ENCODE data around the gene SGPP2. TPM values are rescaled to one million over a fixed set of nuclear protein-coding genes. Genes with fewer than 3 reads are reported as not detected.
"Not testable (repeated sequence)": the region's sequence is repeated elsewhere in the genome, so short reads cannot be mapped to it uniquely, and the experiment has no call there.

The SGPP2 gene
- total and polyA plus RNA-seq, 4 donors, result 1.7 to 8.9 (median 4.8) TPM

- Histone ChIP-seq H3K4me3 (ENCODE audit: low read depth, low read length) (no peak overlapping the region), H3K36me3 (ENCODE audit: control insufficient read depth, insufficient read depth, low read length) (no peaks in the 10 kb centered on the region), H3K9me3 (ENCODE audit: control insufficient read depth, insufficient read depth, low read length) (no peaks in the 10 kb centered on the region), H3K4me1 (ENCODE audit: control insufficient read depth, insufficient read depth, low read length) (no peaks in the 10 kb centered on the region), H3K27me3 (ENCODE audit: control insufficient read depth, insufficient read depth, low read length) (no peaks in the 10 kb centered on the region), H3K27ac (ENCODE audit: low read depth, low read length) (no peak overlapping the region)
- WGBS (ENCODE audit: insufficient coverage), result 75% methylated on average over 4 of the region's 8 CpGs
- DNase-seq (ENCODE audit: low read depth in 4 of 6, low spot score in 6 of 6), result no peak
These were observed 20.0 kb upstream of the SGPP2 start for GRCh38 chr2:222404151-222404905.

DNA sequence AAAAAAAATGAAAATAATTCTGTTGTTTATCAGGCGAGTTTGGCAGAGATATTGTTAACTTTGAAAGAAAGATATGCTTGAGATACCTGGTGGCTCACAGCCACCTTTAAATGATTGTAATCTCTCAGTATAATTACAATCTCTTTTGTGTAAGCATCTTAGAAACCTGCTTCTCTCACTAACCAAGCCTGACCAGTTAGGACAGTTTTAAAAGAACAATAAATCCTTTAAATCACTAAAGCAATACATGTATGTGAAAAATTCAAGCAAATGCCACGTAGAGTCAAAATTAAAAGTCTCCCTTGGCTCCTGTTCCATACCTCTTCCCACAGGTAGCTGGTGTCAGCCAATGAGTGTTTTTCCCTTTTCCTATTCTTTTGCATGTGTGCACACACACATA is 15.7 kb upstream of the SGPP2 start:
- no peak overlapping the region for H3K4me3 ChIP-seq (ENCODE audit: low read depth, low read length)
- WGBS (ENCODE audit: insufficient coverage), result 80% methylated on average over 1 of the region's 2 CpGs
- no peaks in the 10 kb centered on the region for H3K4me1 ChIP-seq (ENCODE audit: control insufficient read depth, insufficient read depth, low read length)
- no peak for DNase-seq (ENCODE audit: low read depth in 4 of 6, low spot score in 6 of 6)
- no peak overlapping the region for H3K27ac ChIP-seq (ENCODE audit: low read depth, low read length)
- H3K9me3 ChIP-seq (ENCODE audit: control insufficient read depth, insufficient read depth, low read length), result peaks cover 4% of the 10 kb centered on the region
- no peaks in the 10 kb centered on the region for H3K36me3 ChIP-seq (ENCODE audit: control insufficient read depth, insufficient read depth, low read length)
- no peaks in the 10 kb centered on the region for H3K27me3 ChIP-seq (ENCODE audit: control insufficient read depth, insufficient read depth, low read length)

DNA sequence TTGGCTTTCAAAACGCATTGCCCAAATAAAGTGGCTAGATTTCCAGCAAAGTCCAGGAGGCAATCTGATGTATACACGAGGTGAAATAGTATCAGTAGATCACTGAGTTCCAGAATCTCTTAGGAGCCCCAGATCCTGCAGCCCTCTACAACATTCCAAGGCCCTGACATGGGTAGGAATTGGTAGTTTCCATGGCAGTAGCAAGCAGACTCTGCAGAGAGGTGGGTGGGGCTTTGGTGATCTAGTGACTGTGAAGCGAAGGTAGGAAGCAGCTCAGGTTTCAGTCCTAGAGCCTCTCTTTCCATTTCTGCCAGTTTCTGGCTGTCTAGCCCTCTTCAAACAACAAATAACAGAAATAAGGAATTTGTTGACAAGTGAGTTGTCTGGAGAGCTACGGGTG is 13.8 kb upstream of the SGPP2 start:
- Histone ChIP-seq H3K27me3 (ENCODE audit: control insufficient read depth, insufficient read depth, low read length) (no peaks in the 10 kb centered on the region), H3K36me3 (ENCODE audit: control insufficient read depth, insufficient read depth, low read length) (no peaks in the 10 kb centered on the region), H3K9me3 (ENCODE audit: control insufficient read depth, insufficient read depth, low read length) (peaks cover 7% of the 10 kb centered on the region), H3K27ac (ENCODE audit: low read depth, low read length) (no peak overlapping the region), H3K4me3 (ENCODE audit: low read depth, low read length) (no peak overlapping the region), H3K4me1 (ENCODE audit: control insufficient read depth, insufficient read depth, low read length) (no peaks in the 10 kb centered on the region)
- no CpG with 5 or more reads among the region's 4 CpGs for WGBS (ENCODE audit: insufficient coverage)
- DNase-seq (ENCODE audit: low read depth in 4 of 6, low spot score in 6 of 6), result no peak

DNA sequence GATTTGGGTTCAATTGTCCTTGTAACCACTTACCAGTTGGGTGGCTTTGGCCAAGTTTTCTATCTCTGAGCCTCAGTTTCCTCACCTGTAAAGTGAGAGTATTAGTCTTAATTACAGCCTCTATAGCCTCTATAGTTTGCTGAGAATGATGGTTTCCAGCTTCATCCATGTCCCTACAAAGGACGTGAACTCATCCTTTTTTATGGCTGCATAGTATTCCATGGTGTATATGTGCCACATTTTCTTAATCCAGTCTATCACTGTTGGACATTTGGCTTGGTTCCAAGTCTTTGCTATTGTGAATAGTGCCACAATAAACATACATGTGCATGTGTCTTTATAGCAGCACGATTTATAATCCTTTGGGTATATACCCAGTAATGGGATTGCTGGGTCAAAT is 12.0 kb upstream of the SGPP2 start:
- not testable (repeated sequence) for H3K27ac ChIP-seq (ENCODE audit: low read depth, low read length); H3K9me3 ChIP-seq (ENCODE audit: control insufficient read depth, insufficient read depth, low read length); H3K36me3 ChIP-seq (ENCODE audit: control insufficient read depth, insufficient read depth, low read length); H3K27me3 ChIP-seq (ENCODE audit: control insufficient read depth, insufficient read depth, low read length); H3K4me1 ChIP-seq (ENCODE audit: control insufficient read depth, insufficient read depth, low read length); H3K4me3 ChIP-seq (ENCODE audit: low read depth, low read length); DNase-seq (ENCODE audit: low read depth in 4 of 6, low spot score in 6 of 6)
- no CpG with 5 or more reads among the region's 2 CpGs for WGBS (ENCODE audit: insufficient coverage)

- H3K27me3 ChIP-seq (ENCODE audit: control insufficient read depth, insufficient read depth, low read length), result no peaks in the 10 kb centered on the region
These were observed 10.9 kb upstream of the SGPP2 start for GRCh38 chr2:222413295-222413911.

DNA sequence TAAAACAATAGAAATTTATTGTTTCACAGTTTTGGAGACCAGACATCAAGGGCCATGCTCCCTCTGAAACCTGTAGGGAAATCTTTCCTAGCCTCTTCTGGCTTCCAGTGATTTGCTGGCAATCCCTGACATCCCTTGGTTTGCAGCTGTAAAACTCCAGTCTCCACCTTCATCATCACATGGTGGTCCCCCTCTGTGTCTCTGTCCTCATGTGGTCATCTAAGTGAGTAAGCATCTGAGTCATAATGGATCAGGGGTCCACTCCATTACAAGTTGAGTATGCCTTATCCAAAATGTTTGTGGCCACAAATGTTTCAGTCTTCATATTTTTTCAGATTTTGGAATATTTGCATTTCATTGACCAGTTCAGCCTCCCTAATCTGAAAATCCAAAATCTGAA is 5.6 kb upstream of the SGPP2 start:
- H3K4me3 ChIP-seq (ENCODE audit: low read depth, low read length), result no peak overlapping the region
- no peak for DNase-seq (ENCODE audit: low read depth in 4 of 6, low spot score in 6 of 6)
- H3K4me1 ChIP-seq (ENCODE audit: control insufficient read depth, insufficient read depth, low read length), result peaks cover 2% of the 10 kb centered on the region
- no peaks in the 10 kb centered on the region for H3K36me3 ChIP-seq (ENCODE audit: control insufficient read depth, insufficient read depth, low read length)
- H3K27me3 ChIP-seq (ENCODE audit: control insufficient read depth, insufficient read depth, low read length), result peaks cover 14% of the 10 kb centered on the region
- peaks cover 3% of the 10 kb centered on the region for H3K9me3 ChIP-seq (ENCODE audit: control insufficient read depth, insufficient read depth, low read length)
- H3K27ac ChIP-seq (ENCODE audit: low read depth, low read length), result no peak overlapping the region

More at GRCh38 chr2:222413295-222413911, 10.9 kb upstream of the SGPP2 start:
- Histone ChIP-seq H3K27ac (ENCODE audit: low read depth, low read length) (no peak overlapping the region), H3K4me3 (ENCODE audit: low read depth, low read length) (no peak overlapping the region), H3K4me1 (ENCODE audit: control insufficient read depth, insufficient read depth, low read length) (no peaks in the 10 kb centered on the region), H3K36me3 (ENCODE audit: control insufficient read depth, insufficient read depth, low read length) (no peaks in the 10 kb centered on the region), H3K9me3 (ENCODE audit: control insufficient read depth, insufficient read depth, low read length) (peaks cover 7% of the 10 kb centered on the region)
- WGBS (ENCODE audit: insufficient coverage), result no CpG with 5 or more reads among the region's 1 CpG
- no peak for DNase-seq (ENCODE audit: low read depth in 4 of 6, low spot score in 6 of 6)

GRCh38 chr2:222420508-222420907 is 3.8 kb upstream of the SGPP2 start:
- 22% methylated on average over 1 of the region's 1 CpG for WGBS (ENCODE audit: insufficient coverage)
- no peaks in the 10 kb centered on the region for H3K36me3 ChIP-seq (ENCODE audit: control insufficient read depth, insufficient read depth, low read length)

DNA sequence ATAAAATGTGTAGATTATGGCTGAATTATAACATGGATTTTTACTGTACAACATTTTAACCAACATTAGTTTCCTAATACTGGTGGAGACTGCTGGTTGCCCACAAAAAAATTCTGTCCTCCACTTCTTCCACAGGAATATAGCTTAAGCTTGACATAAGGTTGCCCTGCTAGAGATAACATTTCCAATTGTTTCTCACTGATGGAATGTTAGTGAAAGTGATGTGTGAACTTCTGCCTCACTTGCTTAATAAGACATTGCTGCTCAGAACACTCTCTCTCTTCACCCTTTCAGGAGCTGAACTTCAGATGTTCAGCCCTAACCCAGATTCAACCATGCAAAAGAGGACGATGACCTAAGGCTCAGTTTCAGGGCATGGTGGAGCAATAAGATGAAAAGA is 2.7 kb upstream of the SGPP2 start:
- no peak overlapping the region for H3K27ac ChIP-seq (ENCODE audit: low read depth, low read length)
- peaks cover 26% of the 10 kb centered on the region for H3K27me3 ChIP-seq (ENCODE audit: control insufficient read depth, insufficient read depth, low read length)
- no peak overlapping the region for H3K4me3 ChIP-seq (ENCODE audit: low read depth, low read length)
- DNase-seq (ENCODE audit: low read depth in 4 of 6, low spot score in 6 of 6), result no peak
- H3K9me3 ChIP-seq (ENCODE audit: control insufficient read depth, insufficient read depth, low read length), result no peaks in the 10 kb centered on the region
- no CpG with 5 or more reads among the region's 1 CpG for WGBS (ENCODE audit: insufficient coverage)
- no peaks in the 10 kb centered on the region for H3K36me3 ChIP-seq (ENCODE audit: control insufficient read depth, insufficient read depth, low read length)
- H3K4me1 ChIP-seq (ENCODE audit: control insufficient read depth, insufficient read depth, low read length), result peaks cover 14% of the 10 kb centered on the region

More at GRCh38 chr2:222420508-222420907, 3.8 kb upstream of the SGPP2 start:
- H3K27me3 ChIP-seq (ENCODE audit: control insufficient read depth, insufficient read depth, low read length), result peaks cover 25% of the 10 kb centered on the region
- no peak overlapping the region for H3K27ac ChIP-seq (ENCODE audit: low read depth, low read length)
- peaks cover 14% of the 10 kb centered on the region for H3K4me1 ChIP-seq (ENCODE audit: control insufficient read depth, insufficient read depth, low read length)
- no peak overlapping the region for H3K4me3 ChIP-seq (ENCODE audit: low read depth, low read length)
- no peak for DNase-seq (ENCODE audit: low read depth in 4 of 6, low spot score in 6 of 6)
- no peaks in the 10 kb centered on the region for H3K9me3 ChIP-seq (ENCODE audit: control insufficient read depth, insufficient read depth, low read length)

DNA sequence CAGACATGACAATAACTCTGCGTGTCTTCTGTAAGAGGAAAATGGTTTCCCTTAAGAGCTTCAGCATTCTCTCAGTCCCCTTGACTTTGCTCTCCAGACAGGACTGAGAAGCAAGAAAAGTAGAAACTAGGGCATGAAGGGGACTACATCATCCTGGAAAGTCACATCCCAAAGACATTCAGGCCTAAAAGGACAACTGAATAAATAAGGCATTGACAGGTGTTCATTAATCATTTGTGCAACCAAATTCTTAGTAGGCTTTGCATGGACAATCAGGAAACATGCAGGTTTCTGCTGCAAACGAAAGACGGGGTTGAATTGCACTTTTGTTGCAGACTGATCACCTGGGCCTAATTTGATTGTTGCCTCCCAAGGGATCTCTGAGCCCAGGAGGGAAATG is 1.2 kb upstream of the SGPP2 start:
- DNase-seq (ENCODE audit: low read depth in 4 of 6, low spot score in 6 of 6), result no peak

More for the DNA sequence above, 1.2 kb upstream of the SGPP2 start:
- H3K4me3 ChIP-seq (ENCODE audit: low read depth, low read length), result no peak overlapping the region
- peaks cover 14% of the 10 kb centered on the region for H3K4me1 ChIP-seq (ENCODE audit: control insufficient read depth, insufficient read depth, low read length)
- peaks cover 26% of the 10 kb centered on the region for H3K27me3 ChIP-seq (ENCODE audit: control insufficient read depth, insufficient read depth, low read length)
- WGBS (ENCODE audit: insufficient coverage), result 44% methylated on average over 2 of the region's 3 CpGs
- H3K36me3 ChIP-seq (ENCODE audit: control insufficient read depth, insufficient read depth, low read length), result no peaks in the 10 kb centered on the region
- no peaks in the 10 kb centered on the region for H3K9me3 ChIP-seq (ENCODE audit: control insufficient read depth, insufficient read depth, low read length)
- no peak overlapping the region for H3K27ac ChIP-seq (ENCODE audit: low read depth, low read length)
